ENCODE results near the gene CCDC13.

The CCDC13 gene

GRCh38 chr3:42745291-42745745 is 27.7 kb downstream of the CCDC13 start:
- DNase-seq (ENCODE audit: extremely low spot score), result no peak
- ChIA-PET CTCF (interaction anchor here (0.6 to 3.7 kb wide), 20 partner anchors 10 to 498 kb away, joined by 3 to 23 read pairs (median 6); partner anchors contain the start of gene SEC22C), POLR2A (no interaction called here)
- no peak for TF ChIP-seq CTCF (IDR thresholded peaks at IDR 0.05; ENCODE audit: control extremely low read depth, extremely low read depth, low read depth, missing control alignments)

- no peak for DNase-seq (ENCODE audit: extremely low spot score)
- ChIA-PET CTCF (interaction anchor here (0.6 to 3.7 kb wide), 26 partner anchors 8 to 198 kb away, joined by 3 to 23 read pairs (median 3); partner anchors contain the start of gene SEC22C), POLR2A (no interaction called here)
- no peak for TF ChIP-seq CTCF (IDR thresholded peaks at IDR 0.05; ENCODE audit: control extremely low read depth, extremely low read depth, low read depth, missing control alignments)
These were observed 29.7 kb downstream of the CCDC13 start for GRCh38 chr3:42743204-42743995.

- DNase-seq (ENCODE audit: extremely low spot score), result no peak
- ChIA-PET POLR2A (no interaction called here), CTCF (interaction anchor here (0.8 to 2.1 kb wide), 10 partner anchors 14 to 194 kb away, joined by 3 to 6 read pairs (median 3); no protein-coding TSS in a partner anchor)
- TF ChIP-seq CTCF (IDR thresholded peaks at IDR 0.05; ENCODE audit: control extremely low read depth, extremely low read depth, low read depth, missing control alignments), result no peak
These were observed 30.4 kb downstream of the CCDC13 start for GRCh38 chr3:42742688-42743087.

- no peak for TF ChIP-seq CTCF (IDR thresholded peaks at IDR 0.05; ENCODE audit: control extremely low read depth, extremely low read depth, low read depth, missing control alignments)
- CTCF ChIA-PET, result interaction anchor here (0.8 to 2.1 kb wide), 7 partner anchors 14 to 194 kb away, joined by 3 to 6 read pairs (median 3); no protein-coding TSS in a partner anchor
- no peak for DNase-seq (ENCODE audit: extremely low spot score)
- POLR2A ChIA-PET, result no interaction called here
These were observed 30.8 kb downstream of the CCDC13 start for GRCh38 chr3:42742259-42742658.

DNA sequence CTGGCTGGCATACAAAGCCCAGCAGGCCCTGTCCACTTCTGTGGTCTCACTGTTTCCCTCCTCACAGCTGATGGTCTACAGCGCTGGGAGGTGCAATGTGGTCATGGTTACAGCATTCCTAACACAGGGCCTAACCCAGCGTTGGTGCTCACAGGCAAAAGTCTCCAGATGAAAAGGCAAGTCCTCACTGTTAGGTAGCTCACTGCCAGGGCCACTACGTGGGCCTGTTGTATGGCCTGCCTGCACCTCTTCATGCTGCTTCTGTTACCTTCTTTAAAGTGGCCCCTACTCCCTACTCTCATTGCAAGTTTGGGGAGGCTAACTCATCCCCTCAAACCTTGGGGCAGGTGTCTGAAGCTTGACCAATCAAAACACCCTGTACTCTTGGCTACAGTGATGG is 31.3 kb downstream of the CCDC13 start:
- no peak for TF ChIP-seq CTCF (IDR thresholded peaks at IDR 0.05; ENCODE audit: control extremely low read depth, extremely low read depth, low read depth, missing control alignments)
- ChIA-PET CTCF (interaction anchor here (0.9 to 2.1 kb wide), 4 partner anchors 16 to 110 kb away, joined by 3 to 6 read pairs (median 4); no protein-coding TSS in a partner anchor), POLR2A (no interaction called here)
- DNase-seq (ENCODE audit: extremely low spot score), result no peak

GRCh38 chr3:42739401-42740158 is 33.5 kb downstream of the CCDC13 start:
- DNase-seq (ENCODE audit: extremely low spot score), result no peak
- no peak for TF ChIP-seq CTCF (IDR thresholded peaks at IDR 0.05; ENCODE audit: control extremely low read depth, extremely low read depth, low read depth, missing control alignments)
- ChIA-PET CTCF (no interaction called here), POLR2A (no interaction called here)
